Activated CD4-positive, alpha-beta memory T cell treated with anti-CD3 and anti-CD28 coated beads, Interleukin-2, amount 10 ng/mL, durations not matched to agents 7 days and 5 days (primary cell): ENCODE results near the gene FGB. TPM values are rescaled to one million over a fixed set of nuclear protein-coding genes. Genes with fewer than 3 reads are reported as not detected.

Experiments
- CTCF ChIA-PET: fragments of 350-600 bp; sonication (Branson Sonifier 250); formaldehyde crosslinking; loops from one replicate; lab custom pipeline; 2021; ENCODE audit warnings: antibody characterized with exemption, inconsistent platforms; lab: Charles Lee
- POLR2A ChIA-PET: fragments of 350-600 bp; sonication (Branson Sonifier 250); formaldehyde crosslinking; loops from one replicate; lab custom pipeline; 2021; ENCODE audit warnings: antibody characterized with exemption; lab: Charles Lee
- DNase-seq: peaks from one replicate; pipeline ENCODE4 v3.0.0-alpha.2; 2020
- H3K27ac Mint-ChIP-seq: one replicate; pipeline ENCODE4 v1.8.0; 2021; ENCODE audit warnings: mild to moderate bottlenecking, mixed read lengths
- H3K27me3 Mint-ChIP-seq: one replicate; pipeline ENCODE4 v1.8.0; 2021; ENCODE audit warnings: mixed read lengths
- H3K36me3 Mint-ChIP-seq: one replicate; pipeline ENCODE4 v1.8.0; 2021; ENCODE audit warnings: low read depth, mixed read lengths
- H3K4me1 Mint-ChIP-seq: one replicate; pipeline ENCODE4 v1.8.0; 2021; ENCODE audit warnings: mixed read lengths
- H3K4me3 Mint-ChIP-seq: one replicate; pipeline ENCODE4 v1.8.0; 2021; ENCODE audit warnings: mild to moderate bottlenecking, mixed read lengths
- H3K9me3 Mint-ChIP-seq: one replicate; pipeline ENCODE4 v1.8.0; 2021; ENCODE audit warnings: mixed read lengths
- total RNA-seq, 2 experiments: library from RNA; stranded (reverse); gene quantifications; one replicate each; pipeline ENCODE4 v1.2.3, GENCODE V29; 2021

The FGB gene
- total RNA-seq = not detected

GRCh38 chr4:154562697-154563254 is at the start of gene FGB:
Gene FGB, plus strand, starts transcription at chr4:154563011. Its CDS starts 8 bp downstream, at chr4:154563019.
- no peak within 1 kb of the TSS for H3K27ac Mint-ChIP-seq

GRCh38 chr4:154516318-154517029 is 46.3 kb upstream of the FGB start:
- H3K27ac Mint-ChIP-seq = no peak overlapping the region
- no peak for DNase-seq
- peaks cover 36% of the 10 kb centered on the region for H3K27me3 Mint-ChIP-seq
- no peaks in the 10 kb centered on the region for H3K36me3 Mint-ChIP-seq
- no peaks in the 10 kb centered on the region for H3K9me3 Mint-ChIP-seq
- no peaks in the 10 kb centered on the region for H3K4me1 Mint-ChIP-seq
- ChIA-PET CTCF (no interaction called here), POLR2A (no interaction called here)
- no peak overlapping the region for H3K4me3 Mint-ChIP-seq

More at GRCh38 chr4:154562697-154563254, at the start of gene FGB:
- no peak within 1 kb of the TSS for H3K4me3 Mint-ChIP-seq
- H3K27me3 Mint-ChIP-seq = peaks cover 7% of the 10 kb centered on the region
- DNase-seq = no peak
- H3K36me3 Mint-ChIP-seq = no peaks in the 10 kb centered on the region
- no peaks in the 10 kb centered on the region for H3K4me1 Mint-ChIP-seq
- ChIA-PET POLR2A (no interaction called here), CTCF (interaction anchor here (1.4 to 3.2 kb wide), 3 partner anchors 11 to 63 kb away, joined by 3 to 22 read pairs (median 4); no protein-coding TSS in a partner anchor)
- H3K9me3 Mint-ChIP-seq = no peaks in the 10 kb centered on the region

DNA sequence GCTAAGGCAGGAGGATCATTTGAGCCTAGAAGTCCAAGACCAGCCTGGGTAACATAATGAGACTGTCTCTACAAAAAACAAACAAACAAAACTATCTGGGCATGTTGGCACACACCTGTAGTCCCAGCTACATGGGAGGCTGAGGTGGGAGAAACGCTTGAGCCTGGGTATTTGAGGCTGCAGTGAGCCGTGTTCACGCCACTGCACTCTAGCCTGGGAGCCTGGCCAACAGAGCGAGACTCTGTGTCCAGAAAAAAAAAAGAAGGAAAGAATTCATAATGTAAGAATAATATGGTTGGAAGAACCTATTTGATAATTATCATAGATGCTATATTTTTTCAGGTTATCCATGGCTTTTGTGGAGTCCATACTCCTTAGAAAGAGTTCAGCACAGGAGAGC is 45.2 kb upstream of the FGB start:
- Mint-ChIP-seq H3K4me3 (no peak overlapping the region), H3K27ac (no peak overlapping the region), H3K27me3 (peaks cover 36% of the 10 kb centered on the region), H3K4me1 (no peaks in the 10 kb centered on the region), H3K36me3 (no peaks in the 10 kb centered on the region), H3K9me3 (no peaks in the 10 kb centered on the region)
- ChIA-PET POLR2A (no interaction called here), CTCF (no interaction called here)
- no peak for DNase-seq

- POLR2A ChIA-PET = no interaction called here
- H3K4me3 Mint-ChIP-seq = no peak overlapping the region
- DNase-seq = no peak
- no peaks in the 10 kb centered on the region for H3K36me3 Mint-ChIP-seq
- H3K27ac Mint-ChIP-seq = no peak overlapping the region
- peaks cover 31% of the 10 kb centered on the region for H3K27me3 Mint-ChIP-seq
- H3K9me3 Mint-ChIP-seq = no peaks in the 10 kb centered on the region
- CTCF ChIA-PET = no interaction called here
- H3K4me1 Mint-ChIP-seq = no peaks in the 10 kb centered on the region
Observed at GRCh38 chr4:154519214-154519613, 43.6 kb upstream of the FGB start.

DNA sequence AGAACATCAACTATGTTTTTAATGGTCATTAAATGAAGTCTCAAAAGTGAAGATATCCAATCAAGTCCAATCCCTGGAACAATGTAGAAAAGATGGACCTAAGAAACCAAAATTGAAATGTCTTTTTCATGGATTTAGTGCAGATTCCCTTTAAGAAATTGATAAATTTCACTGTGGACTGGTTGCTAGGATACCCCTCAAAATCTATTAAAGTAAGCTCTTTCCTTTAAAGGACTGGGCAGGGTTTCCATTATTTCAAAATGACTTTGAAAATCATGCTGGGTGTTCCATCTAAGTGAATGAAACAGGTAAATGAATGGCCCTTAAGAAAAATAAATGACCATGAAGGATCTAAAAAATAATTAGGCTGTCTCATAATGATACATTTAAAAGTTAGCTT is 41.2 kb upstream of the FGB start:
- ChIA-PET POLR2A (no interaction called here), CTCF (no interaction called here)
- Mint-ChIP-seq H3K27ac (no peak overlapping the region), H3K36me3 (no peaks in the 10 kb centered on the region), H3K4me1 (peaks cover 3% of the 10 kb centered on the region), H3K9me3 (no peaks in the 10 kb centered on the region), H3K27me3 (peaks cover 31% of the 10 kb centered on the region), H3K4me3 (no peak overlapping the region)
- DNase-seq = no peak

DNA sequence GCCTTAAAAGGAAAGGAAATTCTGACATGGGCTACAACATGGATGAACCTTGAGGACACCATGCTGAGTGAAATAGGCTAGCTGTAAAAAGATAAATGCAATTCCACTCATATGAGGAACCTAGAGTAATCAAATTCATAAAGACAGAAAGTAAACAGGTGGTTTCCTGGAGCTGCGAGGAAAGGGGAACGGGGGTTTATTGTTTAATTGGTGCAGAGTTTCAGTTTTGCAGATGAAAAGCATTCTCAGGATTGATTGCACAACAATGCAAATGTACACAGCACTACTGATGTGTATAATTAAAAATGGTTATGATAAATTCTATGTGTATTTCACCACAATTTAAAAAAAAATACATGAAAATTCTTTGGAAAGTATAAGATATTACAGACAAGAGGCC is 36.7 kb upstream of the FGB start:
- Mint-ChIP-seq H3K4me1 (peaks cover 3% of the 10 kb centered on the region), H3K9me3 (no peaks in the 10 kb centered on the region), H3K36me3 (no peaks in the 10 kb centered on the region), H3K27me3 (peaks cover 21% of the 10 kb centered on the region), H3K4me3 (no peak overlapping the region), H3K27ac (no peak overlapping the region)
- ChIA-PET CTCF (no interaction called here), POLR2A (no interaction called here)
- no peak for DNase-seq

GRCh38 chr4:154527308-154527707 is 35.5 kb upstream of the FGB start:
- Mint-ChIP-seq H3K9me3 (no peaks in the 10 kb centered on the region), H3K4me1 (peaks cover 3% of the 10 kb centered on the region), H3K36me3 (no peaks in the 10 kb centered on the region), H3K27ac (no peak overlapping the region), H3K4me3 (no peak overlapping the region), H3K27me3 (peaks cover 21% of the 10 kb centered on the region)
- ChIA-PET CTCF (no interaction called here), POLR2A (no interaction called here)
- no peak for DNase-seq

DNA sequence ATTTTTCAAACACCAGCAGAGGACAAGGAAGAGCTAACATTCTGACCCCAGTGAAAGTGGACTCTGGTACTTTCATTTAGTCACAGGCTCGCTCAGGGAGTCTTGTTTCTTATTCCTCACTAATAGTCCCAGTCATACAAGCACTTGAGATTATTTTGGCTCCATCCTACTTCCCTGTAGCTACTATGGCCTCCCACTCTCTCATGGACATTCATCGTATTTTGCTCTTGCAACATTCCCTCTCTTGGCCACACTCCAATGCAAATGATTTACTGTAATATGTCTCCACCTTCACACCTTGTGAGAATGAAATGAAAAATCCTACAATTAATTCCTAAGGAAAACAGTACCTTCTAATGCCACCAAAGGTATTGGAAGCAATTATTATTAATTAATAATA is 33.9 kb upstream of the FGB start:
- no peak overlapping the region for H3K4me3 Mint-ChIP-seq
- H3K9me3 Mint-ChIP-seq = no peaks in the 10 kb centered on the region
- H3K27me3 Mint-ChIP-seq = peaks cover 19% of the 10 kb centered on the region
- ChIA-PET POLR2A (no interaction called here), CTCF (interaction anchor here (1.5 kb wide), 1 partner anchor 21 kb away, joined by 6 read pairs; the partner anchor contains the start of gene PLRG1)
- DNase-seq = no peak
- H3K4me1 Mint-ChIP-seq = peaks cover 3% of the 10 kb centered on the region
- H3K27ac Mint-ChIP-seq = no peak overlapping the region
- no peaks in the 10 kb centered on the region for H3K36me3 Mint-ChIP-seq

DNA sequence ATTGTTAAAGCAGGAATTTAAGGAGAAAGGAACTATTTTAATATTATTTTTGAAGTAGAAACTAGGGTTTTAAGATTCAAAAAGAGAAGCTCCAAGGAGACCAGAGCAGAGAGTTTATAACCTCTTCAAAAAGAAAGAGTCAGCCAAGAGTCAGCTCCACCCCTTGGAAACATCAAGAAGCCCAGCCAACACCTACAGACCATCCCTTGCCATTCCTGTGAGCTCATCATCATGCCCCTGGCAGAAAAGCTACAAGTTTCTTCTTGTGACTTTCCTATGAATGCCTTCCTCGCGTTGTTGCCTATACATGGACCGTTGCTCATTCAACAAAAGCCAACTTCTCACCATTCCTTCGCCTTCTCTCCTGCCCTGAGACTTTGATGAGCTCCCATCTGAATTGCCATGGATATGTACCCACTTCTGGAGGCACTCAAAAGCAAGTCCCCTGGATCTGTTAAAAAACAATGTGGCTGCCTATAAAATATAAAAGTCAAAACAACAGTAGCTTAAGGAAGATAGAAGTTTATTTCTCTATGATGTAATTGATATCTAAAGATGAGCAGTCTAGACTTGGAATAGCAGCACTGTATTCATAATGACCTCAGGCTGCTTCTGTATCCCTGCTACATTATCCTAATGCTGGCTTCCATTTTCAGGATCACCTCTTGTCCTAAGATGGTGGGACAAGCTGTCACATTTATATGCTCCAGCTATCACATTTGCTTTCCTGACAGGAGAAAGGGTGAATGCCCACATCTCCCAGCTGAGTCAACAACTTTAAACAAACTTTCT is 32.9 kb upstream of the FGB start:
- H3K27me3 Mint-ChIP-seq = peaks cover 17% of the 10 kb centered on the region
- peaks cover 5% of the 10 kb centered on the region for H3K36me3 Mint-ChIP-seq
- ChIA-PET POLR2A (no interaction called here), CTCF (interaction anchor here (1.5 kb wide), 1 partner anchor 20 kb away, joined by 6 read pairs; the partner anchor contains the start of gene PLRG1)
- no peaks in the 10 kb centered on the region for H3K9me3 Mint-ChIP-seq
- H3K4me3 Mint-ChIP-seq = no peak overlapping the region
- no peak overlapping the region for H3K27ac Mint-ChIP-seq
- no peak for DNase-seq
- peaks cover 3% of the 10 kb centered on the region for H3K4me1 Mint-ChIP-seq

DNA sequence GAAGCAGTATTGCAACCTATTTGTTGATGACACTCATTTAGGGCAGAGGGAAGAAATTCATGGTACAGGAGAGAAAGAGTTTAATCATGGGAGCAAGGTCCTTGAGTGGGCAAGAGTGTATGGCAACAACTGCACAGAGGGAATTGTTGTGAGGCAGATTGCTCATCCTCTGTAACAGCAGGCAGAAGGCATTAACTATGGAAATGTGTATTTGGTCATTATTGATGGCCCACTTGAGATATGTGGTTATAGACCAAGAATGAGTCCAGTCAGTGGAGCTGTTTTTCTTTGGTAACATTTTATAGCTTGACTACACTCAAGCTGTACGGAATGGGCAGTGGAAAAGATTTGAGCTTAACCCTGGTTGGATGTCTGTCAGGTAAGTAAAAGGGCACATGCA is 28.5 kb upstream of the FGB start:
- H3K27ac Mint-ChIP-seq = no peak overlapping the region

DNA sequence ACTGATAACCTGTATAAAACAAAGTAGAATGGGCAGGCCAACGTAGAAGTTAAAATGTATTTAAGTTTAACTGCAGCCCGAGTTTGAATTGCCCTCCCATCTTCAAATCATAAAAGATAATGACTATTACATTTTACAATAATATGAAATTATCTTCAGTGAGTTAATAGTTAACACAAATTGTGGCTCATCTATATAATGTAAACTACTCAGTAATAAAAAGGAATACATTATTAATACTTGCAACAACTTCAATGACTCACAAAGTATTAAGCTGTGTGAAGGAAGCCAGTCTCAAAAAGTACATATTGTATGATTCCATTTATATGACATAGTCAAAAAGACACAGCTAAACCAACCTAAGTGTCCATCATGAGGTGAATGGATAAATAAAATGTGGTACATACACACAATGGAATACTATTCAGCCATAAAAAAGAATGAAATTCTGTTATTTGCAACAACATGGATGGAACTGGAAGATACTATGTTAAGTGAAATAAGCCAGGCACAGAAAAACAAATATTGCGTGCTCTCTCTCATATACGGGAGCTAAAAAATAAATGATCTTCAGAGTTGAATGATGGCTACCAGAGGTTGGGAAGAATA is 20.4 kb upstream of the FGB start:
- Mint-ChIP-seq H3K27ac (no peak overlapping the region), H3K27me3 (no peaks in the 10 kb centered on the region), H3K4me1 (no peaks in the 10 kb centered on the region), H3K36me3 (peaks cover 59% of the 10 kb centered on the region), H3K4me3 (no peak overlapping the region), H3K9me3 (no peaks in the 10 kb centered on the region)
- no peak for DNase-seq
- ChIA-PET CTCF (no interaction called here), POLR2A (no interaction called here)

More for the DNA sequence above, 28.5 kb upstream of the FGB start:
- no peaks in the 10 kb centered on the region for H3K27me3 Mint-ChIP-seq
- H3K36me3 Mint-ChIP-seq = peaks cover 20% of the 10 kb centered on the region
- H3K4me3 Mint-ChIP-seq = no peak overlapping the region
- H3K4me1 Mint-ChIP-seq = no peaks in the 10 kb centered on the region
- no peak for DNase-seq
- ChIA-PET CTCF (interaction anchor here (1.5 kb wide), 1 partner anchor 28 kb away, joined by 4 read pairs; no protein-coding TSS in a partner anchor), POLR2A (interaction anchor here (1.0 kb wide), 1 partner anchor 16 kb away, joined by 4 read pairs; the partner anchor contains the start of gene PLRG1)
- H3K9me3 Mint-ChIP-seq = no peaks in the 10 kb centered on the region

- no peak for DNase-seq
- H3K4me3 Mint-ChIP-seq = no peak overlapping the region
- CTCF ChIA-PET = no interaction called here
- H3K9me3 Mint-ChIP-seq = no peaks in the 10 kb centered on the region
- POLR2A ChIA-PET = no interaction called here
- H3K4me1 Mint-ChIP-seq = peaks cover 19% of the 10 kb centered on the region
- H3K36me3 Mint-ChIP-seq = peaks cover 47% of the 10 kb centered on the region
- no peak overlapping the region for H3K27ac Mint-ChIP-seq
- no peaks in the 10 kb centered on the region for H3K27me3 Mint-ChIP-seq
Observed at GRCh38 chr4:154545689-154546088, 17.1 kb upstream of the FGB start.
